GM12891 (cell line): ENCODE data around the gene PNPT1.

ENCODE experiments used
- PAX5 ChIP-seq: IDR thresholded peaks from 2 replicates; pipeline ENCODE4 v1.6.1; 2011; ENCODE audit warnings: low read length, moderate library complexity, mild to moderate bottlenecking; ENCODE audit not compliant: insufficient read depth, severe bottlenecking
- POLR2A ChIP-seq: IDR thresholded peaks from 2 replicates; pipeline ENCODE4 v1.6.1; 2011; ENCODE audit warnings: low read depth, low read length, control low read depth
- POLR2AphosphoS5 ChIP-seq: IDR thresholded peaks from 2 replicates; pipeline ENCODE4 v1.6.1; 2011; ENCODE audit warnings: low read depth, low read length, control low read depth
- TAF1 ChIP-seq: IDR thresholded peaks from 2 replicates; pipeline ENCODE4 v1.6.1; 2011; ENCODE audit warnings: low read depth, low read length, control low read depth

- TF ChIP-seq POLR2AphosphoS5 = no peak
- no peak for TF ChIP-seq TAF1
- no peak for TF ChIP-seq POLR2A
- TF ChIP-seq PAX5 = no peak
Measured at GRCh38 chr2:55601849-55602248, 91.8 kb downstream of the PNPT1 start.
